Heart left ventricle (tissue), 16 donors: Measurements from ENCODE around the gene BTRC. TPM values are rescaled to one million over a fixed set of nuclear protein-coding genes. Genes with fewer than 3 reads are reported as not detected.

Source experiments
- ATAC-seq, 4 donors: fragments of 200-7000 bp; cut with Tn5 transposase; one replicate each; pipeline ENCODE4 v1.9.1; 2020 to 2022; ENCODE audit warnings: moderate library complexity in 4 of 4, mild to moderate bottlenecking in 3 of 4, moderate number of reproducible peaks in 1 of 4
- DNase-seq, 5 donors: peaks; one replicate each; pipeline ENCODE4 v3.0.0-alpha.2; 2020
- H3K27ac ChIP-seq, 12 donors: fragments of 200-600 bp; sonication (generic) in 4 of 12; one replicate each; pipeline versions ENCODE4 v1.5.0 to v1.8.0; 2016 to 2022; ENCODE audit warnings: mild to moderate bottlenecking in 2 of 12
- H3K27me3 ChIP-seq, 9 donors: fragments of 200-600 bp; sonication (generic) in 2 of 9; one replicate each; pipeline versions ENCODE4 v1.5.1 to v1.8.0; 2016 to 2022; ENCODE audit warnings: mild to moderate bottlenecking in 3 of 9
- H3K36me3 ChIP-seq, 9 donors: fragments of 200-600 bp; sonication (generic) in 2 of 9; one replicate each; pipeline versions ENCODE4 v1.5.0 to v1.8.0; 2018 to 2022; ENCODE audit warnings: mild to moderate bottlenecking in 2 of 9
- H3K4me1 ChIP-seq, 12 donors: fragments of 200-600 bp; sonication (generic) in 4 of 12; one replicate each; pipeline versions ENCODE4 v1.5.0 to v1.8.0; 2016 to 2022; ENCODE audit warnings: mild to moderate bottlenecking in 3 of 12
- H3K4me3 ChIP-seq, 12 donors: fragments of 200-600 bp; sonication (generic) in 4 of 12; one replicate each; pipeline versions ENCODE4 v1.5.0 to v1.8.0; 2017 to 2022; ENCODE audit warnings: mild to moderate bottlenecking in 9 of 12, moderate library complexity in 4 of 12
- H3K9me3 ChIP-seq, 12 donors: fragments of 200-600 bp; sonication (generic) in 4 of 12; one replicate each; pipeline versions ENCODE4 v1.5.0 to v1.8.0; 2016 to 2022; ENCODE audit warnings: mild to moderate bottlenecking in 1 of 12
- POLR2A ChIP-seq, 2 donors: fragments of 450-650 bp; IDR thresholded peaks; one replicate each; pipeline ENCODE4 v1.6.1; 2017; ENCODE audit warnings: antibody characterized with exemption in 2 of 2, mild to moderate bottlenecking in 2 of 2, moderate library complexity in 2 of 2
- WGBS, 4 donors: extraction: QIAGEN DNeasy Blood & Tissue Kit in 2 of 4; methylation state at CpG; one replicate each; pipeline versions ENCODE4 v1.1.5 to v1.1.7; 2013 to 2018; 5-methylcytosine and 5-hydroxymethylcytosine counted together
- intact Hi-C, 10 donors: fragments of 100-400 bp; cut with DNase I; formaldehyde crosslinking; loops; one replicate each; pipeline versions ENCODE4 v1.11.1 to v1.14.2; 2022
- polyA plus RNA-seq, 2 donors: library from polyadenylated mRNA; stranded (reverse); fragments of 200-250 nt; gene quantifications; one replicate each; pipeline ENCODE4 v1.2.3, GENCODE V29; 2013
- total RNA-seq, 9 donors: library from RNA; depleted of rRNA in 2 of 9; stranded (reverse); fragments of >200 nt in 2 of 9; fragmentation: NEBNext Ultra II Directional in 3 of 9; extraction: Animal tissue kit (Norgen Biotek cat#: 25700) in 3 of 9; gene quantifications; one replicate each; pipeline versions ENCODE4 v1.1.0 to v1.2.4, GENCODE V29; 2016 to 2023
- TF ChIP-seq, protein P1 (sequence below), 12 donors: fragments of 200-600 bp; sonication (generic) in 4 of 12; IDR thresholded peaks; one replicate each; pipeline versions ENCODE4 v1.5.0 to v1.8.0; 2018 to 2022; ENCODE audit warnings: antibody characterized with exemption in 12 of 12, mild to moderate bottlenecking in 5 of 12
- donor health status: ischemic (EF 13 %, LVEDD 7.1; RV severe dilation, severe dysfunction).
- donor health status: healthy with polysubstance abuse.
- donor health status: DM: no; HTN: yes; CAD: no.
- donor health status: DM: no; HTN: no; CAD: no.
- donor health status: ischemic (EF 25% LVEDD 6.9; RV normal size, moderate dysfunction).
- donor health status: ischemic (EF 25% LVEDD 5.7; RV mildly dilated, moderate dysfunction).
- donor health status: healthy.
- donor health status: DM: yes; HTN: yes; CAD: no.
- donor health status: ischemic (EF 35%, LVEDD 5.7; RV mildly dilated, moderate dysfunction).
- donor health status: nonischemic (EF 11% LVEDD 7.7; RV severe dilation, severe dysfunction).
- donor health status: DM: yes; HTN: yes; CAD: no.
- donor health status: PGD.
- donor health status: ischemic (EF 29% LVEDD 5.4; RV normal size, mild dysfunction).
- donor health status: nonischemic (EF 23%, LVEDD 6.1; RV moderate dilation, normal function).

Gene BTRC
- total and polyA plus RNA-seq, 11 donors: 10.7 to 53.5 (median 32.1) TPM

DNA sequence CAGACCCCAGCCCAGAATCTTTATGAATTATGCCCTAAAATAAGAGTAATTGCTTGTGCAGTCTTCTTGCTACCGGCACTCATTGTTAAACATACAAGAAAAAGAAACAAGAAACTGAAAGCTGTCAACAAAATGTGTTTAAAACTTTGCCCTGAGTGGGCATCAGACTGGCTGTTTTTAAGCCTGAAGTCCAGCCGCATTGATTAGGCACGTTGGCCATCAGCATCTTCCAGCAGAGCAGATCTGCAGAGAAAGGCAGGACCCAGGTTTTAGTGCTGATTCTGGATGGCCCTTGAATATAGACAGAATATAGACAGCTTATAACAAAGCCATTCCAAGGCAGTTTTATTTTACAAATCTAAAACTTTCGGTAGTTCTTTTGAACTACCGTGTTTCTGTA lies 131.2 kb downstream of the BTRC start:
- Histone ChIP-seq H3K4me3 (no peak overlapping the region), H3K27me3 (no peaks in the 10 kb centered on the region), H3K27ac (no peak overlapping the region), H3K36me3 (peaks cover 0 to 9% (median 0%) of the 10 kb centered on the region in 9 donors), H3K4me1 (peaks cover 0 to 7% (median 0%) of the 10 kb centered on the region in 12 donors), H3K9me3 (no peaks in the 10 kb centered on the region)
- ATAC-seq (no peak), DNase-seq (no peak)
- no peak for TF ChIP-seq POLR2A (IDR thresholded peaks at IDR 0.05)
- TF ChIP-seq, protein P1, sequence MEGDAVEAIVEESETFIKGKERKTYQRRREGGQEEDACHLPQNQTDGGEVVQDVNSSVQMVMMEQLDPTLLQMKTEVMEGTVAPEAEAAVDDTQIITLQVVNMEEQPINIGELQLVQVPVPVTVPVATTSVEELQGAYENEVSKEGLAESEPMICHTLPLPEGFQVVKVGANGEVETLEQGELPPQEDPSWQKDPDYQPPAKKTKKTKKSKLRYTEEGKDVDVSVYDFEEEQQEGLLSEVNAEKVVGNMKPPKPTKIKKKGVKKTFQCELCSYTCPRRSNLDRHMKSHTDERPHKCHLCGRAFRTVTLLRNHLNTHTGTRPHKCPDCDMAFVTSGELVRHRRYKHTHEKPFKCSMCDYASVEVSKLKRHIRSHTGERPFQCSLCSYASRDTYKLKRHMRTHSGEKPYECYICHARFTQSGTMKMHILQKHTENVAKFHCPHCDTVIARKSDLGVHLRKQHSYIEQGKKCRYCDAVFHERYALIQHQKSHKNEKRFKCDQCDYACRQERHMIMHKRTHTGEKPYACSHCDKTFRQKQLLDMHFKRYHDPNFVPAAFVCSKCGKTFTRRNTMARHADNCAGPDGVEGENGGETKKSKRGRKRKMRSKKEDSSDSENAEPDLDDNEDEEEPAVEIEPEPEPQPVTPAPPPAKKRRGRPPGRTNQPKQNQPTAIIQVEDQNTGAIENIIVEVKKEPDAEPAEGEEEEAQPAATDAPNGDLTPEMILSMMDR (IDR thresholded peaks at IDR 0.05): no peak
- 95 to 97% (median 96%) methylated on average over 5 of the region's 5 CpGs for WGBS, 4 donors
- intact Hi-C loops: no loop called here

DNA sequence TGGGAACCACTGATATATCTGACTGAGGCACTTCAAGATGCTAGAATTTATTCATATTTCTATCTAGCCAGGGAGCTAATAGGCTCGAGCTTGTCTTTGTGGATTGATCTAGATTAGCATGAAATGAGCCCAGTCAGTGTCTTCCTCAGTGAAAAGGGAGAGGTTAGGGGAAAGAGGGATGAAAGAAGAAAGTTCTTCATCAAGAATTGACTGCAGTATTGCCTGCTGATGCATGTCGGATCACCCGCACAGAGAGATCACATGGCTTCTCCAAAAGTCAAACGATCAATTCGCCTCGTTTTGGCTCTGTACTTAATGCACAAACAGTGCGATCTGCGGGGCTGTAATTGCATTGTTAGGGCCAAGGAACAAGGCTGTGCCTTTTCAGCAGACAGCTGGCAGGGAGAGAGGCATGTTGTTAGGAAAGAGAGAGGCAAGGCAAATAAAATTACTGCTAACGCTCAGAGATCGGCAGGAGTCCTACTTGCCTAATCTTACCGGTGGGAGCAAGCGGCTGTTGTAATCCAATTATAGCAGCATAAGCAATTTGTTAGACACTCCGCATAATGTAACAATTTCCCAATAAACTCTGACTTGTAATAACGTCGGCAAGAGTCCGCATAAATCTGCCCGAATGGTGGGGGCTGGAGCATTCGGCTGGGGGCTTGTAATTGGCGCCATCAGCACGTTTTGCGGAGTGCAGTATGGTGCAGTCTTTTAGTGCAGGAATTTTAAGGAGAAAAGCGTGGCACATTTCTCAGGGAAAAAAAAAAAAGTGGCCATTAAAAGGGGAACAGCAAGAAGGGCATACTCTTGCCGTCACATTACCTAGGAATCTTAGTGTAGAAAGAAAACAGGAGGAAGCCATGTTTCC lies 132.0 kb downstream of the BTRC start:
- intact Hi-C loops: no loop called here
- no peak for ATAC-seq
- H3K9me3 ChIP-seq: no peaks in the 10 kb centered on the region
- H3K36me3 ChIP-seq: peaks cover 0 to 2% (median 0%) of the 10 kb centered on the region in 9 donors
- no peak for DNase-seq
- H3K4me1 ChIP-seq: peaks cover 0 to 7% (median 0%) of the 10 kb centered on the region in 12 donors
- H3K4me3 ChIP-seq: no peak overlapping the region
- WGBS, 4 donors: 82 to 88% (median 84%) methylated on average over 23 of the region's 23 CpGs
- no peaks in the 10 kb centered on the region for H3K27me3 ChIP-seq
- no peak for TF ChIP-seq POLR2A (IDR thresholded peaks at IDR 0.05)
- TF ChIP-seq, protein P1 (IDR thresholded peaks at IDR 0.05): no peak
- no peak overlapping the region for H3K27ac ChIP-seq

DNA sequence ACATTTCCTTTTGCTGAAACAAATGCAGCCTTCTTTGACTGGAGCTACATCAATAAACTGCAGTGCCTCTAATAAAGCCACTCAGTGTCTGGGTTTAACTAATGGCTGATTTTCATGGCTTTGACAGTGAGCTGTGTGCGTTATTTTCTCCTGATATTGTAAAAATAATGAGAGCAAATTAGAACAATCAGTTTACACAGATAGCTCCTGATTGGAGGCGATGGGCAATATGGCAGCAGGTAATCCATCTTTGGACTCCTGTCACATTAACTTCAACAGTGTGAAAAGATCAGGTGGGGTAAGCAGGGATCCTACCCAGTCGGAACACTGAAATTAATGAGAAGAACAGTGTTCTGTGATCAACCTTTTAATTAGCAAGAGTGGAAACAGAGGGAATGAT lies 133.4 kb downstream of the BTRC start:
- WGBS, 4 donors: 93 to 97% (median 94%) methylated on average over 3 of the region's 3 CpGs
- TF ChIP-seq POLR2A (IDR thresholded peaks at IDR 0.05): no peak
- TF ChIP-seq, protein P1 (IDR thresholded peaks at IDR 0.05): no peak
- H3K27me3 ChIP-seq: no peaks in the 10 kb centered on the region
- H3K4me3 ChIP-seq: no peak overlapping the region
- no peak for ATAC-seq
- H3K4me1 ChIP-seq: peaks cover 0 to 7% (median 0%) of the 10 kb centered on the region in 12 donors
- intact Hi-C loops: no loop called here
- no peaks in the 10 kb centered on the region for H3K9me3 ChIP-seq
- DNase-seq: no peak
- no peaks in the 10 kb centered on the region for H3K36me3 ChIP-seq
- H3K27ac ChIP-seq: no peak overlapping the region

DNA sequence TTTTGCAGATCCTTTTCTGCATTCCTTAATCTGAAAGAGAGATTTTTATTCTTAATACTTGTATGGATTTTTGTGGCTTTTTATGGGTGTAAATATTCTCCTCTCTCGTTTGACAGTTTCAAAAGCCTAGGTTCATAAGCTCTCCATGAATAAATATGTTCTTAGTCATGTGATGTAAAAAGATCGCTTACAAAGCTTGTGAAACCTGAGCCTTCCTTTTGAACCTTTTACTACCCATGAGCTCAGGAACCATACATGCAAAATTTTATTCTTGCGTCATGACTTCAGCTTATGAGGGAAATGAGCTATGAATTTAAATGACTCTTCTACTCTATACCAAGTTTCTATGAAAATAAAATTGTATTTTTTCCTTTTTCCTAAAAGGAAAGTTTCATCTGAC lies 135.4 kb downstream of the BTRC start:
- Histone ChIP-seq H3K9me3 (no peaks in the 10 kb centered on the region), H3K4me1 (peaks cover 0 to 7% (median 0%) of the 10 kb centered on the region in 12 donors), H3K27me3 (no peaks in the 10 kb centered on the region), H3K4me3 (no peak overlapping the region), H3K36me3 (no peaks in the 10 kb centered on the region), H3K27ac (no peak overlapping the region)
- intact Hi-C loops: no loop called here
- TF ChIP-seq POLR2A (IDR thresholded peaks at IDR 0.05): no peak
- TF ChIP-seq, protein P1 (IDR thresholded peaks at IDR 0.05): no peak
- 58 to 67% (median 63%) methylated on average over 3 of the region's 3 CpGs for WGBS, 4 donors
- ATAC-seq (no peak), DNase-seq (no peak)
